ENCODE results near the gene TIPIN.
"Not testable (repeated sequence)": the region's sequence is repeated elsewhere in the genome, so short reads cannot be mapped to it uniquely, and the experiment has no call there.

The TIPIN gene

DNA sequence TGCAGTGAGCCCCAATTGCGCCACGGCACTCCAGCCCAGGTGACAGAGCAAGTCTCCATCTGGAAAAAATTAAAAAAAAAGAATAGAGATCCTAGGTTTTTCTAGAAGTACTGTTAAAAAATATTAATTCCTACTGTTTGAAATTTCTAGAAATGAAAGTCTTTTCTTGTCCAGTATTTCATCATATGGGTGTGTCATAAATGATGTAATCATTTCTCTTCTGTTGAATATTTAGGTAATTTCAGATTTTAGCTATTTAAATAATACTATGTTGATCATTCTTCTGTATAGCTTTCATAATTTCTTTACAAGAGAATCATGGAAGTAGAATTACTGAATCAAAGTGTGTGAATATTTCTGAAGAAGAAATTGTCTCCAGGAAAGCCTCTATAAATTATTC, 24.9 kb upstream of the TIPIN start:
- DNase-seq: not testable (repeated sequence)

DNA sequence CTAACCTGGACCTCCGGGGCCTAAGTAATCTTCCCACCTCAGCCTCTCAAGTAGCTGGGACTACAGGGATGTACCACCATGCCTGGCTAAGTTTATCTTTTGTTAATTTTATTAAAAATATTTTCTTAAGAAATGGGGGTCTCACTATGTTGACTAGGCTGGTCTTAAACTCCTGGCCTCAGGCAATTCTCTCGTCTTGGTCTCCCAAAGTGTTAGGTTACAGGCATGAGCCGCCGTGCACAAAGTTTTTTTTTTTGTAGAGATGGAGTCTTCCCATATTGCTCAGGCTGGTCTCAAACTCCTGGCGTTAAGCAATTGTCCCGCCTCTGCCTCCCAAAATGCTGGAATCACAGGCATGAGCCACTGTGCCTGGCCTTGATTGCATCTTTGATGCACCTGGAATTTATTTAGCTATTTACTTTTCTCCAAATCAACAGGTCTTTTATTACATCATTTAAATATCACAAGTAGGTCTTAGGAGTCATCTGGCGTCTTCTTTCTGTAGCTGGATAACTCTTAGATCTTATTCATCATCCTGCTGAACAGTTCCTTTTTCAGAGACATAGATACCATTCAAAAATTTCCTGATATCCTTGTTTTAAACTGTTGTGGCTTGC, 22.4 kb upstream of the TIPIN start:
- no peak for DNase-seq

DNA sequence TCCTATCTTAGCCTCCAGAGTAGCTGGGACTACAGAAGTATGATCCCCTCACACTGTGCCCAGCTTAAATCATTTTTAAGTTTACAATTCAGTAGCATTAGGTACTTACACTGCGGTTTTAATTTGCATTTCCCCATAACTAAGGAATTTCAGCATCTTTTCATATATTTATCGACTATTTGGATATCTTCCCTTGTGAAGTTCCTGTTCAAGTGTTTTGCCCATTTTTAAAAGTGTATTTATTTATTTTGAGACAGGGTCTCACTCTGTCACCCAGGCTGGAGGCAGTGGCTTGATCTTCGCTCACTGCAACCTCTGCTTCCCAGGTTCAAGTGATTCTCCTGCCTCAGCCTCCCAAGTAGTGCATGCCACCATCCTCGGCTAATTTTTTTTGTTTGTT, 17.7 kb upstream of the TIPIN start:
- no peak for DNase-seq

DNA sequence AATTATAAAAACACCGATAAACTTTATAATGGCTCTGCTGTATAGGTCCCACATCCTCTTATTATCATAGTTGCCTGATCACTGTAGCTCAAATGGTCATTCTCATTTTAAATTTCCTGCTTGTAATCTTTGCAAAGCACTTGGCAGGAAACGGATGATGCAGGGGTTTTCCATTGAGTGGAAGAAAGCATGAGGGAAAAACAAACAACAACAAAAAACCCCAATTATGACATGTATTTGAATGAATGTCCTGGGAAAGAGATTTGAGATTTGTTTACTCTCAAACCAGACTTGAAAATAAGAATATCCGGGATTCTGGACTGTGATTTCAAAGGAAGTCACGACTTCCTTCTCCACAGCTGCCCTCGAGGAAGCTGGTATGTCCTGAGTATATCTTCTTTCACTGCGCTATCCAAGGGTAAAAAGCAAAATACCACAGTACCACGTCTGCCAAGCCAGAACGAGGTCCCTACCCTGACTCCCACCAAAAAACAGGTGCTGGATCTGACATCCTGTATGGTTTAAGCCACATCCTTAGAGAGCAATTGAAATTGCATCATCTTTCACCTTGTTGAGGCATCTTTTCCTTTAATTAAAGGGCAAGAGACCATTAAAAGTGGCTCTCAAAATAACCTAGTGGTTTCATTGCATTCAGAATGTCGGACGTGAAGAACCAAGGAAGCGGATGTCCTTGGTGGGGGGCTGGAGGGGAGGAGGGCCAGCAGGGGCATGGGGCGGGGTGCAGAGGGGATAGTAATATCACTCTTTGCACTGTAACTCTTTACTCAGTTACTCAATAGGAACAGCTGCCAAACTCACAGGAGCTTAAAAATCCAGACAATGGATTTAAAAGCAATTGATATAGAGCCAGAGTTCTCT, 13.5 kb upstream of the TIPIN start:
- no peak for DNase-seq

DNA sequence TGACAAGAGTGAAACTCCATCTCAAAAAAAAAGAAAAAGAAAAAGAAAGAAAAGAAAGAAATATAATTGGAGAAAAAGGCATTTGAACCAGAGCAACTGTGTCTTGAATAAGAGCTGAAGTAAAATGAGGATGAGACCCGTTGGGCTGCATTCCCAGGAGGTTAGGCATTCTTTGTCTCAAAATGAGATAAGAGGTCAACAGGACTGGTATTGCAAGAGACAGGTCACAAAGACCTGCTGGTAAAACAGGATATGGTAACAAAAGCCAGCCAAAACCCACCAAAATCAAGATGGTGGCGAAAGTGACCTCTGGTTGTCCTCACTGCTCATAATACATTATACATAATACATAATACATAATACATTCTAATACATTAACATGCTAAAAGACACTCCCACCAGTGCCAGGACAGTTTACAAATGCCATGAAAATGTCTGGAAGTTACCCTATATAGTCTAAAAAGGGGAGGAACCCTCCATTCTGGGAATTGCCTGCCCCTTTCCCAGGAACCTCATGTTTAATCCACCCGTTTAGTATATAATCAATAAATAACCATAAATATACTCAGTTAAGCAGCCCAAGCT, 8.6 kb upstream of the TIPIN start:
- DNase-seq: no peak

DNA sequence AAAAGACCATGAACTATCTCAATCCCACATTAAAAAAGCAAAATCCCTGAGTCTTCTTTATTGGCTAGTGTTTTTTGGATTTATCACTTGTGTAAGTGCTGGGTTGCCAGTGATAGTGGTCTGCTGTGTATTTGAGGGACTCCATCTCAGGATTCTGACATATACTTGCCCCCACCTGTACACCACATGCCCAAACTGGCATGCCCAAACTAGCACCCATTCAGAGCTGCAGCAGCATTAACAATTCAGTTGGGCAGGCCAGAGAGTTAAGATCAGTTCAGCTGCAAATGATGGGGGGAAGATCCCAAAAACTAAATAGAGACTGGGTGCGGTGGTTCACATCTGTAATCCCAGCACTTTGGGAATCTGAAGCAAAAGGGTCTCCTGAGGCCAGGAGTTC, 6.3 kb upstream of the TIPIN start:
- DNase-seq: no peak

DNA sequence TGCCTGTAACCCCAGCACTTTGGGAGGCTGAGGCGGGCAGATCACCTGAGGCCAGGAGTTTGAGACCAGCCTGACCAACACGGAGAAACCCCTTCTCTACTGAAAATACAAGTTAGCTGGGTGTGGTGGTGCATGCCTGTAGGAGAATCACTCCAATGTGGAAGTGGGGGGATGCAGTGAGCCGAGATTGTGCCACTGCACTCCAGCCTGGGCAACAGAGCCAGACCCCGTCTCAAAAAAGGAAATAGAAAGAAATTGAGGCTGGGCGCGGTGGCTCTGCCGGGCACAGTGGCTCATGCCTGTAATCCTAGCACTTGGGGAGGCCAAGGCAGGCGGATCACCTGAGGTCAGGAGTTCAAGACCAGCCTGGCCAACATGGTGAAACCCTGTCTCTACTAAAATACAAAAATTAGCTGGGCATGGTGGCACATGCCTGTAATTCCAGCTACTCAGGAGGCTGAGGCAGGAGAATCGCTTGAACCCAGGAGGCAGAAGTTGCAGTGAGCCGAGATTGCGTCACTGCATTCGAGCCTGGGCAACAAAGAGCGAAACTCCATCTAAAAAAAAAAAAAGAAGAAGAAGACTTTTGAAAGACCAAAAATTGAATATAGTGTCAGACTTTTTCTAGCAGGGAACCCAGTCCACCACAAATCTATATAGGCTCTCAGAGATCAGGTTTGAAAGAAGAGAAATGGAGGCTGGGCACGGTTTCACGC, 5.4 kb upstream of the TIPIN start:
- DNase-seq: not testable (repeated sequence)

DNA sequence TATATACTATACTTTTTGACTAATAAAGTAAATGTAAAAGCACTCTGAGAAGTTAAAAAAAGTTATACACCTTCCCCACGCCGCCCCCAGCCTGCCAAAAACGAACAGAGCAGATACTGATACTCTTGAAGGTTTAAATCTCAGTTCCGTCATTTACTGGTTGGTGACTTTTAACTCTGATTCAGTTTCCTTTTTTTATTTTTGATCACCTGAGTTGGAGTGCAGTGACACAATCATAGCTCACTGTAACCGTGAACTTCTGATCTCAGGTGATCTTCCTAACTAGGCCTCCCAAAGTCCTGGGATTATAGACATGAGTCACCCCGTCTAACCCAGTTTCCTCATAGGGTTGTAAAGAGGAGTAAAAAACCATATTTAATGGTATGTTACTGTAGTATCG, 3.3 kb upstream of the TIPIN start:
- no peak for DNase-seq

DNA sequence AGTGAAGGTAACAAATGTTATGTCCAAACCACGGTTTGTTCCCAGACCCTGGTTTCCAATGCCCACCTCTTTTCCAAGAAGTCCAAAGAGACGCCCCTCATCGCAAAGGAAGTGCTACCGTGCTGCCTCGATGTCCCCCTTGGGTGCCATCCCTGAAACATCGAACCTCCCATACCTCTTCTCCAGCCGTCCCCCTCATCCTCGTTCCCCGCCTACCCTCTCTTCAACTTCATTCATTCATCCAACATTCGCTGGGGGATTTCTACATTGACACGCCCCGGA, 467 bp downstream of the TIPIN start:
- no peak for DNase-seq

DNA sequence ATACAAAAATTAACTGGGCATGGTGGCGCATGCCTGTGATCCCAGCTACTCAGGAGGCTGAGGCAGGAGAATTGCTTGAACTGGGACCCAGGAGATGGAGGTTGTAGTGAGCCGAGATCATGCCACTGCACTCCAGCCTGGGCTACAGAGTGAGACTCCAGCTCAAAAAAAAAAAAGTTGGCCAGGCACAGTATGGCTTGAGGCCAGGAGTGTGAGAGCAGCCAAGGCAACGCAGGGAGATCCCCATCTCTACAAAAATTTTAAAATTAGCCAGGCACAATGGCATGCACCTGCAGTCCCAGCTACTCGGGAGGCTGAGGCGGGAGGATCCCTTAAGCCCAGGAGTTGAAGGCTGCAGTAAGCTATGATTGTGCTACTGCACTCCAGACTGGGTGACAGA, 8.0 kb downstream of the TIPIN start:
- DNase-seq: not testable (repeated sequence)

DNA sequence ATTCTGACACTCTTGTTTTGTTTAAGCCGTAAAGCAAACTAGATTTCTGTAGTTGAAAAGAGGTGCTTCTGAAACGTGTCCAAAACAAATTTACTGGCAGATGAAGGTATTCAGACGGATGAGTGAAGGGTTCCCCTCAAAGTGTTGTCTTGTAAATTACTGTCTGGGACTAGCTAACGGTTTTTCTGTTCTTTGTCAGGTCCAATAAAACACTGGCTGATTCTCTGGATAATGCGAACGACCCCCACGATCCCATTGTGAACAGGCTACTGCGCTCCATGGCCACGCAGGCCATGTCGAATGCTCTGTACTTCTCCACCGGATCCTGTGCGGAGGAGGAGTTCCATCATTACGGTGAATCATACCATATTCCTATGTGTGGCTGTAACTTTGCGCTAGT, 27.7 kb downstream of the TIPIN start:
- DNase-seq: no peak

DNA sequence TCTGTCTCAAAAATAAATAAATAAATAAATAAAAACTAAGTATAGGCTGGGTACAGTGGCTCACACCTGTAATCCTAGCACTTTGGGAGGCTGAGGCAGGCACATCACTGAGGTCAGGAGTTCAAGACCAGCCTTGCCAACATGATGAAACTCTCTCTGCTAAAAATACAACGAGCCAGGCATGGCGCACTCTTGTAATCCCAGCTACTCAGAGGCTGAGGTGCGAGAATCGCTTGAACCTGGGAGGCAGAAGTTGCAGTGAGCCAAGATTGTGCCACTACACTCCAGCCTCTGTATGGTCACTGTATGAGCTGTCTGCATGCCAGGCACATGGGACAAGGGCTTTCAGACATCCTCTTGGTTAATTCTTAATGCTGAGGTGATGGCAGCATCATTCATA, 28.7 kb downstream of the TIPIN start:
- DNase-seq: no peak

DNA sequence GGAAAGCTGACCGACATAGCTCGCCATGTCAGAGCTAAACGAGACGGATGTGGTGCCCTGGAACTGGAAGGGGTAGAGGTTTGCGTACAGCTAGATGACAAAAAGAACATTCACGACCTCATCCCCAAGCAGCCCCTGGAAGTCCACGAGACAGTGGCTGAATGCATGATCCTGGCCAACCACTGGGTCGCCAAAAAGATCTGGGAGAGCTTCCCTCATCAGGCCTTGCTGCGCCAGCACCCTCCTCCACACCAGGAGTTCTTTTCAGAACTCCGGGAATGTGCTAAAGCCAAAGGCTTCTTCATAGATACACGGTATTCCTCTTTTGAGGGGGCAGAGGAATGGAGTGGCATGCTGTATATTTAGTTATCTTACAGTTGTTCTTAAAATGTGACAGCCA, 30.4 kb downstream of the TIPIN start:
- DNase-seq: no peak

DNA sequence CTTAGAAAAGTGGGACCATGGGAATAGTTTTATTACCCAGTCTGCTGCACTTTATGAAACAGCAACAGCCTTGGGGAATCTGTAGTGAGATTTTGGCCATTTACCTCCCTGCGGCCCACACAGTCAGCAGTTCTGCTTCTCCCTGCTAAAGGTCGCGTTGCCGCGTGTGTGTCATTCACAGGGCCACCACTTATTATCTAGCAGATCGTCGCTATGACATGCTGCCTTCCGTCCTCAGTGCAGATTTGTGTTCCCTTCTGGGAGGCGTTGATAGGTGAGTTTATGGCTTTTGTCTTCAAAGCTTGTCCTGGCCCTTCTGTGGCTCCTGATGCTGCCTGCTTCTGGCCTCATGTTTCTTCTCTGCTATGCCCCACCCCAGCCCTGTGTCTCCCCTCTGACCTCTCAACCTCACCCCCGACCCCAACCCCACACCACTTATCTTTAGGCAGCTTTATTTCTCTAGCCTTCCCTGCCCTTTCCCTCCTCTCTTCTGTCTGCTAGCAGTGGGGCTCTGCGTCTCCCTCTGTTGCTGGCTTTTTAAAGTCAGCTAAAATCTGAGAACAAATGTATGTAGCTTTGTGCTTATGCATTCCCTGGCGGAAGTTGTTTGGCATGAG, 33.1 kb downstream of the TIPIN start:
- DNase-seq: no peak

DNA sequence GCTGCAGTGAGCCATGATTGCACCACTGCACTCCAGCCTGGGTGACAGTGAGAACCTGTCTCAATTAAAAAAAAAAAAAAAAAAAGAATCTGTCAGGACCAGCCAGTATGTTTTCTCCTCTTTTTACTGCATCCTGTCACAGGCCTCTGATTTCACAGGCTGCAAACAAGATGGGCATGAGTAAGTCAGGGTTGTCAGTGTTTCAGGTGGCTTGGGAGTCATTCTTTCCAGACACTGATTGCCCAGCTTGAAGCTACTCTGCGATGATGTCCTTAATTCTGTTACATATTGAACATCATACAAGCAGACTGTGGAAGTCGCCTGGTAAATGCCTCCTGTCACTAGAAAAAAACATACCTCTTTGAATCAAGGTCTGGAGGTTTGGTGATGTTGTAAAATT, 44.3 kb downstream of the TIPIN start:
- no peak for DNase-seq

DNA sequence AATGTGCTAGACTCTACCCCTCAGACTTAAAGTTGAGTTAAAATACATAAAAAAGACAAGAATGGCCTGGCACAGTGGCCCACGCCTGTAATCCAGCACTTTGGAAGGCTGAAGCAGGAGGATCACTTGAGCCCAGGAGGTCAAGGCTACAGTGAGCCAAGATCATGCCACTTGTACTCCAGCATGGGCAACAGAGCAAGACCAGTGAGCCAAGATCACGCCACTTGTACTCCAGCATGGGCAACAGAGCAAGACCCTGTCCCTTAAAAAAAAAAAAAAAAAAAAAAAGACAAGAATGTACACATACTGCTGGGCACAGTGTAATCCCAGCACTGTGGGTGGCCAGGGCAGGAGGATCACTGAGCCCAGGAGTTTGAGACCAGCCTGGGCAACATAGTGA, 45.7 kb downstream of the TIPIN start:
- no peak for DNase-seq

DNA sequence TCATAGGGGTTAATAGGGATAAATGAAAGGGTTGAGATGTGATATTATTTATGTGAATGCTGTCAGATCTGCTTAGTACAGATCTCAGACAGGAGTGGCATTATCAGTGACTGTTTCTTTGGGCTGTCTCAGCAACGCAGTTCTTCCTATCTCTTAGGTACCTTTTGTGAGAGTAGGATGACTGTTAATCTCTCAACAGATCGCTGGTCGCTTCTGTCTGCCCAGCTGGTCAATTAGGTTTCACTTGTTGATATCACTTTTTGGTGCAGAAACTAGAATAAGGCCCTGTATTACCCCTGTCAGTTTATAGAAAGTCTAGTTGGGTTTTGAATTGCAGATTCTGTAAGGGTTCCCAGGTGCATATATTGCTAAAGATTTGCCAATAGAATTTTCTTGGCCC, 46.7 kb downstream of the TIPIN start:
- DNase-seq: no peak

DNA sequence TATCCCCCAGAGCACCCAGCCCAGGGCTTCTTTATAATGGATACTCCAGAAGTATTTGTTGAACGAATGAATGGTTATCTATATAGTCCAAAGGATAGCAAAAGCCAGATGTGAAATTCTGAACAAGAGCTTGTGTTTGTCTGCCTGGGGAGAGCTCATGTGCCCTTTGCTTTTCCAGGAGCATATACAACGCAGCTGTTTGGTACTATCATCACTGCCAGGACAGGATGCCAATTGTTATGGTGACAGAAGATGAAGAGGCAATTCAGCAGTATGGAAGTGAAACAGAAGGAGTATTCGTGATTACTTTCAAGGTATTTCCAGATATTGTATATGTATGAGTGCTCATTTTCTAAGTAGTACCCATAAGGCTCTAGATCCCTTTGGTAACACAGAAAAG, 48.0 kb downstream of the TIPIN start:
- no peak for DNase-seq

DNA sequence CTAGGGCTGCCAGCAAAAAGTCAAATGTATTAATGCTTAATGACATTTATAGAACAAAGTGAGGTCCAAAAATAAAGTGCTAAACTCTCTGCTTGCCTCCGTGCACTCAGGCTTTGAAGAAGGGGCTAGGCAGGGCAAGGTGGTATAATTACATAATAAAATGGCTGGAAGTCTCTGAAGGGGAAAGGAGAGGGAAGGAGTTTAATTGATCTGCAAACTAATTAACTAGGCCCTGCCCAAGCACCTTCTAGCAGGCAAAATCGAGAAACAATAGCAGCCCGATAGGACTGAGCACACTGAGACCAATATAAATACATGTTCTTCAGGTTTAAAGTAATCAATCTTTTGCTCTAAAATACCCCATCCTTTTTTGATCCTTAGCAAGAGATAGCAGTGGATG, 50.1 kb downstream of the TIPIN start:
- DNase-seq: no peak

DNA sequence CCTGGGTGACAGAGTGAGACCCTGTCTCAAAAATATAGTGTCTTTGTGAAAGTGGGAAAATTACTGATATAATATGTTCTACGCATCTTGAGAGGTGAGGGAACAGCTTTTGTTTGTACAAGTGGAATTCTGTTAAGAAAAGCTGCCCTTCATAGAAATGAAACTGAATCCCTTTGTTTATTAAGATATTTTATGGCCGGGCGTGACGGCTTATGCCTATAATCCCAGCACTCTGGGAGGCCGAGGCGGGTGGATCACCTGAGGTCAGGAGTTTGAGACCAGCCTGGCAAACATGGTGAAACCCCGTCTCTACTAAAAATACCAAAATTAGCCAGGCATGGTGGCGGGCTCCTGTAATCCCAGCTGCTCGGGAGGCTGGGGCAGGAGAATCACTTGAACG, 52.1 kb downstream of the TIPIN start:
- not testable (repeated sequence) for DNase-seq

DNA sequence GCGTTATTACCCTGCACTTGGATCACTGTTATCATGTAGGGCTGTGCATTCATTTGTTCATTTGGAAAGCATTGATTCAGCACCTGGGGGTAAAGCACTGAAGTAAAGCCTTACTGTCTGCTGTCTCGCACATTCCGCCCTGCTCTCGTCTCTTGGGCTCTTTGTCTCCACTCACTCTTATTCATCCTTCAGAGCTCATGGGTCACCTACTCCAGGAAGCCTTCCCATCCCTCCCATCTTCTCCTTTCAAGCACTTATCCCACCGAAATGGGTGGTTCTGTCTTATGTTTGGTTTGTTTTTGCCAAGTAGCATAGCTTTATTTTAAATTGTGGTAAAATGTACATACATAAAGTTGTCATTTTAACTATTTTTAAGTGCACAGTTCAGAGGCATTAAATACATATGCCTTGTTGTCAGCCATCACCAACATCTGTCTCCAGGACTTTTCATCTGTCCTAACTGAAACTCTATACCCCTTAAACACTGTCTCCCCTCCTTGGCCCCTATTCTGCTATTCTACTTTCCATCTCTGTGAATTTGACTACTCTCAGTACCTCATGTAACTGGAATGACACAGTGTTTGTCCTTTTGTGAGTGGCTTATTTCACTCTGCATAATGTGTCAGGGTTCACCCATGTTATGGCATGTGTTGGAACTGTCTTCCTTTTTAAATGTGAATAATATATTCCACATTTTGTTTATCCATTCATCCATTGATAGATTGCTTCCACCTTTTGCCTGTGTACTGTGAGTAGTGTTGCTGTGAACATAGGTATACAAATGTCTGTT, 53.8 kb downstream of the TIPIN start:
- DNase-seq: no peak

DNA sequence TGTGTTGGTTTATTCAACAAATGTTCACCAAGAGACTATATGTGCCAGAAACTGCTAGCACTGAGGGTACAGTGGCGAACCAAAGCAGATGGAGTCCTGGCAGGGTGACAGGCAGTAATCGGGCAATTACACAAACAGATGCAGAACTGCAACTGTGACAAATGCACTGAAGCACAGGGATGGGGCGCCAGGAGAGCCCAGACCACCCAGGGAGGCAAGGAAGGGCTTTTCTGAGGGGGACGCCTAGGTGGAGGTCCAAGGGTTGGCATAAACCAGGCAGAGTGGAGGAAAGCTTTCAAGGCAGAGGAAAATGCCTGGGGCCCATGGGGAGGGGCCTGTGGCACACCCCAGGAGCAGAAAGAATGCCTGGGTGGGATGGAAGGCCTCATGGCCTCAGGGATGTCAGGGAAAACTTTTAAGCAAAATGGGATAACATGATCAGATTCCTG, 57.7 kb downstream of the TIPIN start:
- DNase-seq: no peak

DNA sequence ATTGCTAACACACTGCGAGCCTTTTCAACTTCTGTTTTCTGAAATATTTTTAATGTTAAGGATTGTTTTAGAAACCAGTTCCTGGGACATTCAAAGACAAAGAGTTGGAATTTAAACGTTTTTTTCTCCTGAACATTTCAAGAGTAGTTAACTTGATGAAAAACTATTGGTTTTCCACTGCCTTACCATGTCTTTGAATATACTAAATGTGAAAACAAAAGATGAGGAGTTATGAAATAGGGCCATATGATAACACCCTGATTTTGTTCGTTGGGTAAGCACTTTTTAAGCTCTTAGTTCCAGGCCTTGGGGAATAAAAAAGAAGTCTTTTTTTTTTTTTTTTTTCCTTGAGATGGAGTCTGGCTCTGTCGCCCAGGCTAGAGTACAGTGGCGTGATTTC, 60.3 kb downstream of the TIPIN start:
- no peak for DNase-seq

Measured in NCI-H1436 treated with DMSO at 0.1 percent for 48 hours (cell line).